Neural progenitor cell (in vitro differentiated cells): ENCODE results near the gene PF4V1.

Experiments used
- EZH2 ChIP-seq: fragments of 200-600 bp; sonication (generic); IDR thresholded peaks from 2 replicates; pipeline ENCODE4 v1.6.1; 2017; ENCODE audit warnings: antibody characterized with exemption, mild to moderate bottlenecking, moderate library complexity
- EZH2phosphoT487 ChIP-seq: fragments of 200-600 bp; sonication (generic); IDR thresholded peaks from 2 replicates; pipeline ENCODE4 v1.6.1; 2017; ENCODE audit warnings: antibody characterized with exemption
- TF ChIP-seq, protein P1 (sequence below): fragments of 200-600 bp; sonication (generic); IDR thresholded peaks from 2 replicates; pipeline ENCODE4 v1.5.1; 2017; ENCODE audit warnings: antibody characterized with exemption, mild to moderate bottlenecking

DNA sequence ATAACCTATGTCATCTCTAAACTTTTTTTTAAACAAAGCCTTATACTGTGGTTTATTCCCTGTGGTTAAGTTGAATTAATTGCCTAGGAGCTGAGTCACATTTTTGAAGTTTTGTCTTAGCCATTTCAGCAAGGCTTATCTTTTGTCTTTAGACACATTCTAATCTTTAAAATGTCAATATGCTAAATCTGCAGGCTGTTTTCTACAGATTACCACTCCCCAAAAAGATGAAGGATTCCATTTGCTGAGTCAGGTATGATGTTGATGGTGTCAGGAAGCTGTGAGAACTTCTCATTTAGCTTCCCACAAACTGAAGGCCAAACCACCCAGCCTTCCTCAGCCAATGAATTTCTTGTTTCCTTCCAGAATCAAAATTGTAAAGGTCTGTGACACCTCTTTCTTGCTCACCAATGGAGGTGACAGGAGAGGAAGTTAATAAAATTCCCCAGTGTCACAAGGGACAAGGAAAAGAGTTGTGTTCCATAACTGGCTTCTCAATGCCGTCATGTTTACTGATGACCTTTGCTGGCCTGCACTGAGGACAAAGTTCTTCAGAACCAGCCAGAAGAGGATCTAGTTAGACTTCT, 20.4 kb upstream of the PF4V1 start:
- TF ChIP-seq, protein P1, sequence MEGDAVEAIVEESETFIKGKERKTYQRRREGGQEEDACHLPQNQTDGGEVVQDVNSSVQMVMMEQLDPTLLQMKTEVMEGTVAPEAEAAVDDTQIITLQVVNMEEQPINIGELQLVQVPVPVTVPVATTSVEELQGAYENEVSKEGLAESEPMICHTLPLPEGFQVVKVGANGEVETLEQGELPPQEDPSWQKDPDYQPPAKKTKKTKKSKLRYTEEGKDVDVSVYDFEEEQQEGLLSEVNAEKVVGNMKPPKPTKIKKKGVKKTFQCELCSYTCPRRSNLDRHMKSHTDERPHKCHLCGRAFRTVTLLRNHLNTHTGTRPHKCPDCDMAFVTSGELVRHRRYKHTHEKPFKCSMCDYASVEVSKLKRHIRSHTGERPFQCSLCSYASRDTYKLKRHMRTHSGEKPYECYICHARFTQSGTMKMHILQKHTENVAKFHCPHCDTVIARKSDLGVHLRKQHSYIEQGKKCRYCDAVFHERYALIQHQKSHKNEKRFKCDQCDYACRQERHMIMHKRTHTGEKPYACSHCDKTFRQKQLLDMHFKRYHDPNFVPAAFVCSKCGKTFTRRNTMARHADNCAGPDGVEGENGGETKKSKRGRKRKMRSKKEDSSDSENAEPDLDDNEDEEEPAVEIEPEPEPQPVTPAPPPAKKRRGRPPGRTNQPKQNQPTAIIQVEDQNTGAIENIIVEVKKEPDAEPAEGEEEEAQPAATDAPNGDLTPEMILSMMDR: no peak
- TF ChIP-seq EZH2phosphoT487: no peak
- TF ChIP-seq EZH2: no peak
